Stimulated activated CD4-positive, alpha-beta T cell treated with anti-CD3 and anti-CD28 coated beads, Interleukin-1b, Interleukin-23, amount 100 ng/mL, for 1 hour (primary cell): ENCODE results near the gene NOM1.

Source experiments
- DNase-seq, 2 donors: peaks; one replicate each; pipeline ENCODE4 v3.0.0-alpha.2; 2020; ENCODE audit warnings: low read depth in 2 of 2

NOM1 gene

DNA sequence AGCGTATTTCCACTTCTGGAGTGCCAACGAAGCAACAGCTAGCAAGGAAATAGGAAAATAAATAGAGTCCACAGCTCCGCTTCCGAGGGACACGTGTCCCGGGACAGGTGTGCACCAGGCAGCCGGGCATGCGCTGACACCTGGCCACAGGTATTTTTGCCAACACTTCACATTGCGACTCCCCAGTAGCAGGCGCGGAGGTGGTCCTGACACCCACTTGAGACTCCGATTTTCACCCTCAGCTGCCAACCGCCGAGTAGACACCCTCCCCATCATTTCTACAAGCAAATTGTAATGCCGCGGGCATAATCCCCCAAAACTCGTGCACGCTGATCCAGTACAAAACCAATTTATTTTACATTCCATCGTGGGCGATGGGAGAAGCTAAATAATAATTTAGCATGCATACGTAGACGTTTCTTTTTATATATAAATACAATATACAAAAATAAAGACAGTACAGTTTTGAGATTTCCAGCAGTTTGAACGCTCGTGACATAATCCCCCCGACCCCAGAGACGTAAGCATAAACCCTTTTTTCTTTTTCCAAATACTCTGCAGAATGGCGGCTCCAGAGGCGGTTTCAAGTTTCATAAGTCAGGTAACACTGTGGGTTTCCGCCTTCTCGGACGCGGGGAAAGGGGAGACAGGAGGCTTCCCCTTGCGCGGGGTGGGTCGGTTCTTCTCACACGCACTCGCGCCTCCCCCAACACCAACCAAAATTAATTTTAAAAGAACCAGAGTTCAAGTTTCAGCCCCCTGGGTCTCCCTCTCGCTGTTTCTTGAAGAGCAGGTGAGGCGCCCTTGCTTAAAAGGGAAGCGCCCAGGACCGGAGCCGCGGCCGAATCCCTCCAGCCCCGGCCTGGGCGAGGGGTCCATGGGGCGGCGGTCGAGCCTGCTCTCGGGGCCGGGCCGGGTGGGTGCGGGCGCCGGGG lies 55.3 kb downstream of the NOM1 start:
- DNase-seq: no peak

DNA sequence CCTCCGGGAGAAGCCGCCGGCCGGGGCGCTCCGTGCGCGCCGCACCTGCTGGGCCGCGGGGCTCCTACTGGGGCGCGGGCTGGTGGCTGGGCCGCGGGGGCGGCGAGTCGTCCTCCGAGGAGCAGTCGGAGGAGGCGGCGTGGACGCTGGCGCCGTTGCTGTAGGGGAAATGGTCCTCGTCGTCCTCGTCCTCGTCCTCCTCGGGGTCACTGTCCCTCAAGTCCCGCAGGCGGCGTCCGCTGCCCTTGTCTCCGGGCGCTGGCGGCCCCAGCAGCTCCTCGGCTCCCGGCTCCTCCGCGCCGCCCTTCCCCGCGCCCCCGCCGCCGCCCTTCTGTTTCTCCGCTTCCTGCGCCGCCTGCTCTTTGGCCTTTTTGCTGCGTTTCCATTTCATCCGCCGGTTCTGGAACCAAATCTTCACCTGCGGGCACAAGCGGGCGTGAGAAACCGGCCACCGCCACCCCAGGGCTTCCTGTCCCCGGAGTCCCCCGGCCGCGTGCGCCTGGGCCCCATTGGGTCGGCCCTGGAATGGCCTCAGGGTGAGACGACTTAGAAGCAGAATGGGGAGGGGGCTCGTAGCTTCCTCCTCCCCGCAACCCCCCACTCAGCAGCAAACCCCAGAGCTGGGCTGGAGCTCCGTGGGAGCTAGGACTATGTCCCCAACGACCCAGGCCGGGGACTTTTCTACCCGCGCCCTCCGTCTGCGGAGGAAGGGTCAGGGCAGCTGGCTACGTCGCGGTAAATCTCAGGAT lies 56.1 kb downstream of the NOM1 start:
- DNase-seq: no peak

DNA sequence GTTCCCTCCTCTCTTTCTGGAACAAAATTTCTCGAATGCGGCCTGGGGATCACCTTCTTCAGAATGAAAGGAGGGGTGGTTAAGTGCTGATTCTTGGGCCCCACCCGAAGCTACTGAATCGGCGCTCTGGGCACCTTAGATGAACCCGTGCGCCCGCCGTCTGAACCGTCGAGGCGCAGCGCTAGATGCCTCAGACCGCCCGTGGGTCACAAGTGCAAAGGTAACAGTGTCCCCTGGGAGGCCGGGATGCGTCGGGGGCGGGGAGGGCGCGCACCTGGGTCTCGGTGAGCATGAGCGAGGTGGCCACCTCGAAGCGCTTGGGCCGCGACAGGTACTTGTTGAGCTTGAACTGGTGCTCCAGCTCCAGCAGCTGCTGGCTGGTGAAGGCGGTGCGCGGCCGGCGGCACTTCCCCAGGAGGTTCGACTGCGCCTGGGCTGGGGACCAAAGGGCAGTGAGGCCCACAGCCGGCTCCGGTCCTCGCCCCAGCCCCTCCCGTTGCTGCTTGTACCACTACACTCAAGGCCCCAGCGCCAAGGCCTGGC lies 56.8 kb downstream of the NOM1 start:
- no peak for DNase-seq

DNA sequence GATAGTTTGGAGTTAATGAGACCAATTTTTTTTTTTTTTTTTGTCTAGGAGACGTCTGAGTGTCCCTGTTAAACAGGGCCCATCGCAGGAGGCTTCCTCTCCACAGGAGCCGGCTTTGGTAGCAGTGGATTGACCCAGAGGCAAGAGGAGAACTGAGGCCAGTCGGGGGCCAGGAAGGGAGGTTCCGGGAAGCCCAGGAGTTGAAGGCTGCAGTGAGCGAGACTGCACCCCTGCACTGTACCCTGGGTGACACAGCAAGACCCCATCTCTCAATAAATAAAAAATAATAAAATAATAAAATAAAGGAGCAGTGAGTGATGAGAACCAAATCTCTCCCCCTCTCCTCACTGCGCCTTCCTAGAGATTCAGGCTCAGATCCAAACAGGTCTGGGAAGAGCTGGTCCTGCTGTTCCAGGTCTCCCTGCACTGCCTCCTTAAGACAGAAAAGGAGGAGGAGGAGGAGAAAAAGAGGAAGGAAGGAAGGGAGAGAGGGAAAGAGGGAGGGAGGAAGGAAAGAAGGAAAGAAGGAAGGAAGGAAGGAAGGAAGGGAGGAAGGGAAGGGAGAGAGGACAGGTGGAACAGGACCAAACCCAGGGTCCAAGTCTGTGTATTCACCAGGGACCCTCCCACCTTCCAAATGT lies 57.4 kb downstream of the NOM1 start:
- DNase-seq: no peak

DNA sequence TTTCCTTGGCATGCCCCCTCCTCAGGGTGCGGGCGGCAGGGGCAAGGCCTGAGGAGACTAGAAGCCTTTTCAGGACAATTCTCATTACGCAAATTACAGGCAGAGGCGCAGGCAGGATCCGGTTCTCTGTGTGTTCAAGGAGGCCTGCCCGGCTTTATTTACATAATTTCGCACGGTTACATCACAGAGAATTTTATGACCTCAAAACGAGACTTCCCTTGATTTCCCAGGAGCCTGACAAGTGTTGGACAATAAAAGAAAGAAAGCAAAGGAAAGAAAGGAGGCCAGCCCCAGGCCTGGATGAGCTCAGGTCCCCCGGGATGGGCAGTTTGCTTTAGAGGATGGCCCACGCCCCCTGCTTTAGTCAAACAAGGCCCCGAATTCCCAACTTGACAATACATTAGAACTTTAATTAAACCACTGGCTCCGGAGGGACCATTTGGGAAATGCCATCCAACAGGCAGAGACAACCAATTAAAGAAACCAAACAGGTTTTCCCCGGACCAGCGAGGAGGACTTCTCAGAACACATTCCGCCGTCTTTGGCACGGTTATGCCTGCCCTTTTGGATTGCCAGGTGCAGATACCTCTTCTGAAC lies 58.1 kb downstream of the NOM1 start:
- no peak for DNase-seq

DNA sequence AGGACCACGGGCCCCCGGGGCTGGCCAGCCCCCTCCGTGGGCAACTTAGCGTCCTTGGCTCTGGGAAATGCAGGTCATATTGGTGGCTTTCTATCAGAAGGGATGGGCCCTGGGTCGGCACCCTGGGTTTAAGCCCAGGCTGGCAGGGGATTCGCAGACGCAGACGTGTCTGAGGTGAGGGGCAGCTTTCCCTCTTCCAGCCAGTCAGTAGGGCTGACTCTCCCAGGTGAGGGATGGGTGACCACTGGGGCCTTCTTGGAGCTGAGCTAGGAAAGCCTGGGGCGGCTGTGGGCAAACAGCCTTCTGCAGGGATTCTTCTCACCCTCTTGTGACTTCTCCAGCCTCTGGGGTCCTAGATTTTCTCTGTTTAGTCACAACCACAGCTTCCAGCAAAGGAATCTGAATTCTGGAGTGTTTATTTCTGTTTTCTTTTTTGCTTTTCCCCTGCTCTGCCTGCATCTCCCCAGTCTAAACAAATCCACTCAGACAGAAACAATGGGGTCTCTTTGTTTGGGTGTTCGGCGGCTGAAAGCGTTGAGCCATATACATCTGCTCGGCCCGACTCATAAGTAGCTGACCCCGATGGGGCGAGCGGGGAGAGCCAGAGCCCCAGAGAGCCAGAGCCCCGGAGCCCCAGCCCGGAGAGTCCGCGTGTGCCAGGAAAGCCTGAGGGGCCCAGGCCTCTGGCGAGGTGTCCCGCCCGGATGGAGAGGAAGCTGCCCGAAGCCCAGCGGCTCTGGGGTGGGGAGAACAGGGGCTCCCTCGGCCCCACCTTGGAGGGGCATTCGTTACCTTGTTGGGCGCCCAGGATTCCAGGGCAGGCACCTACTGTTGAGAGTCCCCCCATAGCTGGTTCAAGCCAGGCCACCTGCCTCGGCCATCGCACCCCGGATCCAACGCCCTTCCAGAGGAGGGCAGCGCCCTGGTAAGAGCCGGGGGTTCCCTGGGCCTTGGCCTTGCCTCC lies 59.0 kb downstream of the NOM1 start:
- DNase-seq: no peak

DNA sequence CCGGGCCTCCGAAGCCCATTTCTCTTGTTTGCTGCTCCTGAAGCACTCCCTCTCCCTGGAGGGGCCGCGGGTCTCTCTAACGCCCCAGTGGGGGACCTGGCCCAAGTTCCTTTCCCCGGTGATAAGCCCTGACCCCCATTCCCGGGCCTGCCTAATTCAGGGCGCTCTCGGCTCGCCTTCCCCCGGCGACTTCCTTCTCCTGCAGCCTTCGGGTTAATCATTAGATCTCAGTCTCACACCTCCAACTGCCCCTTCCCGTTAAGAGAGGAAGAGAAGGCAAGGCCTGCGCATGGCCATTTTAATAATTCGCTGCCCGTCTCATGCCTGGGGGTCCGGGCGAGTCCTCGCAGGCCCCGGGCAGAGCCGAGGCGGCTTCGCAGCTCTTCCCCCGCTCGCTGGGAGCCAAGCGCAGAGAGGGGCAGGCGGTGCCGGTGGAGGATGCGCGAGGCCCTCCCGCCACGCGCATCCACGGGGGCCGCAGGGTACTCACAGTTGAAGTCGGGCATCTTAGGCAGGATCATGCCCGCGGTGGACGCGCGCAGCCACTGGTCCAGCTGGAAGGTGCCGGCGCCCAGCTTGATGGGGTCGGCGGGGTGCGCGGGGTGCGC lies 59.8 kb downstream of the NOM1 start:
- no peak for DNase-seq

DNA sequence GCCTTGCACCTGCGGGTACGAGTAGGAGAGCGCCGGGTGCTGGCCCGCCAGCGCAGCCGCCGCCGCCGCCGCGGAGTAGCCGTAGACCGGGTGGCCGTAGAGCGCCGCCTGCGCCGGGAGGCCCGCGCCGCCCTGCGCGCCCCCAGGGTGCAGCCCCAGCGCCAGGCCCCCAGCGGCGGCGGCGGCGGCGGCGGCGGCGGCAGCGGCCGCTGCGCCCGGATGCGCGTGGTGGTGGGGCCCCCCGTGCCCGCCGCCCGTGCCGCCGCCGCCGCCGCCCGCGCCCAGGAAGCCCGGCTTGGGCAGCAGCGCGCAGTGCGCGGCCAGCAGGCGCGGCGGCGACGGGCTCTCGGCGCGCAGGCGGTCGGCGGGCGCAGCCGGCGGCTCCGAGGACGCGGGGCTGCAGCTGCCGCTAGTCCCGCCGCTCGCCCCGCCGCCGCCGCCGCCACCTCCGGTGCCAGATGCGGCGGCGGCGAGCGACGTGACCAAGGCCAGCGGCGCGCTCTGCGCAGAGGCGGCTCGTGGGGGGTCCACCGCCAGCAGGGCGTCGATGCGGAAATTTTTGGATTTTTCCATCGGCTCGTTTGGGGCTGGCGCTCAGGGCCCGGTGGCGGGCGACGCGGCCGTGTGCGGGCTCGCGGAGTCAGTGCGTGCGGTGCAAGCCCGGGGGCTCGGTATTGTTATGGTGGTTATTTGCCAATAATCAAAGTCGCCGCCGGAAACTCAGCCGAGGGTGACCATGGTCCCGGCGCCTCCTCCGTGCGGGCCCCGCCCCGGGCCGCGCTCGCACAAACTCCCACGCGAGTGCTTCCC lies 60.5 kb downstream of the NOM1 start:
- DNase-seq: no peak

DNA sequence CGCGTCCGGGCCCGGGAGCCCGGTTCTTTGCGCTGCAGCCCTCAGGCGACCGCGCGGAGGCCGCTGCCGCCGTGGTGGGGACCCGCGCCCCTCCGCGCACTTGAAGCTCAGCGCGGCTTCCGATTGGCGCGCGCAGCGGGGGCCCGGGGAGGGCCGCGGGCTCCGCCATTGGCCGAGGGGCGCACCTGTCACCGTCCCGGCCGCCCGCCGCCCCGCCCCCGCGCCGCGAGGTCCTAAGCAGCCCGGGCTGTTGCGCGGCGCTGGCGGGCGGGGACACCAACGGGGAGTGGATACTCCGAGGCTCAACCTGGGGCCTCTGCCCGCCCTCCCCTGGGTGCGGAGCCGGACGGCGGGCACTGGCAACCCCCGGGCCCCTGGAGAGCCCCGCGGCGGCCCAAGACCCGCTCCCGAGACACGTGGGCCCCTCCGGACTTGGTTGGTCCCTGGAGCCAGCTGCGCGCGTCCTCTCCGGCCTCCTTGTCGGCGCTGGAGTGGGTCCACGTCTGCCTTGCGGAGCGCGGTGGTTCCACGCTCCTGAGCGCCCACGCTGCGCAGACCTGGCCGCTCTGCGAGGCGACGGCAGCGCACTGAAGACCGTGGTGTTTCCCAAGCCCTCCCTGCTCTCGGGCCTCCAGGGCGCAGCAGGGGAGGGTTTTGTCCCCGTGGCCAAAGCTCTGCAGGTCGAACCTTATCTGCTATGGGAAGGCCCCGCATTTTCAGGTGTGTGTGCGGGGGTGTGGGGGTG lies 61.2 kb downstream of the NOM1 start, which contains the start of gene MNX1:
Gene MNX1, minus strand, starts transcription at position 76 of the 745 bp plus-strand sequence. CDS start 313 bp downstream, outside the sequence.
- no peak for DNase-seq

DNA sequence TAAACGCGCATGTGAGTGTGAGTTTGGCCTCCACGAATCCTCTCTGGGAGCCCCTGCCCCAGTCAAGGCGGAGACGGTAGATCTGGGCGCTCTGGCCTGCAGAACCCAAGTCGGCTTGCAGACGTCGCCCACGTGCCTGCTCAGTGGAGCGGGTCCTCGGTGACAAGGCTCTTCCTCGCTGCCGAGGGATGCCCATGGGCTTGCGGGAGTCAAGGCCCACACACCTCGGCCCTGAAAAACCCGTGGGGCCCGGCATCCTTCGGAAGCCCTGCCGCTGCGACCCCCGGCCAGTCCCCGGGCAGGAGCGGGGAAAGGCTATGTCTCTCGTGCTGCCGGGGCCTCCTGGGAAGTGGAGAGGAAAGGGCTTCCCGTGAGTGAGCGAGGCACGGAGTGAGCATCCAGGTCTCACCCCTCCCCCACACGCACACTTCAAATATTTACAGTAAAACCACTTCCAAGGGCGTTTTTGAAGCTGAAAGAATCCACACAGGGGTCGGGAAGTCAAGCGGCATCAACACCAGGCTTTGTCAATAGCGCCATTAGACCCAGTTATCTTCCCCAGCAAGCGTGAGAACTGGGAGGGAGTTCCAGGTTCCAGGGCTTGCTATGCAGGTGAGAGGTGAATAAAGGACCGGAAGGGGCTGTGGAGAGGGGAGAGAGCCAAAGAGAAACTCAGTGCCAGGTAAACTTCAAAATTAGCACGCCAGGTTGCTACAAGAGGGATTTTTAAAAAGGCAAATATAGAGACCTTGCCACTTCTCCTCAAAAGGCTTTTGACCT lies 62.0 kb downstream of the NOM1 start:
- DNase-seq: no peak

DNA sequence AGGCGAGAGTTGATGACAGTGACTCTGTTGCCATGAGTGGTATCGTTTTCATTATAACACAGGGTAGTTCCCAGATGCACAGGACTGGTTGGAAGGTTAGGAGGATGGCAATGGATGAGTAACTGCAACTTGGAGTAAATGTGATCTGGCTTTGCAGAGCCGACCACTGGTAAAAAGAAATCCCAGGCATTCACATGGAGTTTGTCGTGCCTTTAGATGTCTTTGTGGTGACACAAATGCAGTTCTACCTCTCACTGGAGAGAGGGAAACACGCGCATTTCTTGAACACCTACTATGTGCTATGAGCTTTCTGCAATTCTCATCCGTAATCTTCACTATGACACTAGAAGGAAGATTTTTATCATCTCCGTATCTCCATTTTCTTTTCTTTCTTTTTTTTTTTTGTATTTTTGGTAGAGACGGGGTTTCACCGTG lies 62.6 kb downstream of the NOM1 start:
- DNase-seq: no peak

DNA sequence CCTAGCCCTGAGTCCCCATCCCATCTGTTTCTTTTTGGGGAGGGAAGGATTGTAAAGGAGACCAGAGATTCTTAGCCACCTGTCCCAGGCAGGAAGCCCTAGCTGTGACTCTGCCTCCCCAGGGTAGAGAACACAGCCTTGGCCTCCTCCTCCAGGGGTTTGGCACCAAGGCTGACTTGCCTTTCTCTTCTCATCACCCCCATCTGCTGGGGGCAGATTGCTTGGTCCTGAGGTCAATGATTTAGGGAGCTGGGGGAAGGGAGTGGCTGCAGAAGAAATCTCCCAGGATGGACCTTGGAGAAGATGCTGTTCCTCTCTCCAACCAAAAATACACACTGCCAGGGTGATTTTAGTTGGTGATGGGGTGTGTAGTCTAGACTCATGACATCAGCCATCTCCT lies 63.6 kb downstream of the NOM1 start:
- no peak for DNase-seq

DNA sequence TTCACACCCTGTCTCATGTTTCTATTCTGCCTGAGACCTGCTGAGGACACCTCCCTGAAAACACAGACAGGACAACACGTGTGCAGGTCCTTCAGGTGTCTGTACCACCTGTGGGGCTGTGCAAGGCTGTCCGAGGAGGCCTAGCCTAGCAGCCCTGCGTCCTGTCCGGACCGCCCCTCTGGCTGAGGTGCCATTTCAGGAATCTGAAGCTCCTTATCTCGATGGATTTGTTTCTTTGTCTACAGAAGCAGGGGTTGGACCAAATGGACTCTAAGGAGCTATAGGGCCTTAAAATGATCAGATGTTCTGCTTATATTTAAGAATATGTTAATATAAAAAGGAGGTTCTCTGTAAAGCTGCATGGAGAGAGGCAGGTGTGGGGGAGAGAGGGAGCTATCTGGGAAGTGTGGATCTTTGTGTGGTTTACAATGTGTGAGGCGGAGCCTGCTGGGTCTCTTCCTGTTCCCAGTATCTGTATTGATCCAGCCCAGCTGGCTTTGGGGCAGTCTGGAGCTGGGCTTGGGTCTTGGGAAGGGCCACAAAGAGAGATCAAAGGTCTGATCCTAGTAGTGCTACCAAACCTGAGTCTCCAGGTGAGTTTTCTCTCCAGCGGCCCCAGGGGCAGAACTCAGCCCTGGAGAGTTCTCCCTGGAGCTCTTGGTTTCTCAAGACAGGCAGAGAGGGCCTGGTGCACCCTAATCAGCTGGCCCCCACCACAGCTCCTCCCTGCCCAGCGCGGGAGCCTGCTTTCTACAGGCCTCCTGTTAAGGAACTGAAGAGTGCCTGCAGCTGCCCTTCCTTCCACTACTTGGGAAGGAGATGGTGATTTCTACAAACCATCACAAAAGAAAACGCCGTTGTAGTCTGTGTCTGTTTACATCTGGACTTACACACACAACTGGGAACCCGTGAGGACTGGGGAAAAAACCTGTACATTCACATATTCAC lies 64.4 kb downstream of the NOM1 start:
- DNase-seq: no peak

DNA sequence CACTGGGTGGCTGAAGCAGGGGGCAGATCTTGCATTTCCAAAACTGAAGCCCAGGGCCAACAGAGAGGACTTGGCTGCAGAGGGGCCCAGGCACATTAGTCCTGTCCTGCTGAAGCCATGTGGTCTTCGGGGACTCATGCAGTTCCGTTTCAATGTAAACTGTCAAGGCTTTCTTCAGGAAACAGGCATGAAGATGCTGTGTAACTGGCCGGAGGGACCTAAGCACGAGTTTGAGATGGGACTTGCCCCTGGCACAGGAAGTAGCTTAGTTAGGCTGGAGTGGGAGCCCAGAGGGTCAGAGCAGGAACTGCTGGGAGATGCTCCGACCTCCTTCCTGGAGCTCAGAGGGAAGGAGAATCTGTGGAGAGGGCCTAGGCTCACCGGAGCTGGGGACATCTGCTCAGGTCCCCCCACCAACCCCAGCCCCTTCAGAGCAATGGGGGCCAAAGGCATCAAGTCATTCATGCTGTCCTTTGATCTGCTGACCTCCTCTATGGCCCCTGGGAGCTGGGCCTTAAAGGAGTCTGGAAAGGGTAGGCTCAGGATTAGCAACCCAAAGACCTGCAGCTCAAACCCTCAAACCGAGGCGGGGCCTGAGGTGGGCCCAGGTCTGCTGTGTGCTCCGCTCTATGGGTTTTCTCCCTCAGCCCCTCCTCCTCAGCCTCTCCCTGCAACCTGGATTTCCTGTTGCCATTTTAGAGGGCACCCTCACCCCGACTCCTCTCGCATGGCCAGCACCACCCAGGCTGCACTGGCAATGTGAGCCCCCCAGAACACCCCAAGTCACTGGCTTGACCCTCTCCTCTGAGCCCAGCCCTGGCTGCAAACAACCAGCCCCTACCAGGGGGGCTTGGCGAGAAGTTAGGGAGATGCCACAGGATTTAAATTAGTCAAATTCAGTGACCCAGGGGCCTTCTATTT lies 65.4 kb downstream of the NOM1 start:
- no peak for DNase-seq

DNA sequence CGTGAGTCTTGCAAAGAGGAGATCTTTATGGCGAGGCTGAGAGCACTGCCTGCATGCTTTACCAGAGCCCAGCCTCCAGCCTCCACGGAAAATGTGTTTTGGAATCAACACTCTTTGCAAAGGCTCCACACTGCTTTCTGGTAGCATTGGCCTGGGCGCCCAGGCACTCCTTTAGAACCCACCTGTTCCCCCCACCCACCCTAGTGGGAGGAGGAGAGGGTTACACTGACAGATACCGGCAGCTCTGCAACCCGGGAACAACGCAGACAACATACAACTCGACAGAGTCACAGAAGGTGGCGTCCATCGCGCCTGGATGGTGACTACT lies 66.5 kb downstream of the NOM1 start:
- no peak for DNase-seq
